Measurements from ENCODE around the gene C2orf66.

GRCh38 chr2:196783431-196784094, 25.6 kb downstream of the C2orf66 start:
- TF ChIP-seq CTCF (IDR thresholded peaks at IDR 0.05) (no peak), ZFX (IDR thresholded peaks at IDR 0.05; ENCODE audit: borderline replicate concordance) (no peak)
